GM19351 (cell line): Measurements from ENCODE around the gene CBR1.

Experiments used
- ATAC-seq: cut with Tn5 transposase; IDR thresholded peaks from one replicate; pipeline ENCODE4 v1.9.1; 2021; ENCODE audit warnings: mild to moderate bottlenecking, moderate library complexity; ENCODE audit not compliant: unreplicated experiment

The CBR1 gene

GRCh38 chr21:36069713-36070583 lies at the start of gene CBR1:
Gene CBR1, plus strand, starts transcription at chr21:36070024. Its CDS starts 92 bp downstream, at chr21:36070116.
- ATAC-seq = peak; percentile 96

DNA sequence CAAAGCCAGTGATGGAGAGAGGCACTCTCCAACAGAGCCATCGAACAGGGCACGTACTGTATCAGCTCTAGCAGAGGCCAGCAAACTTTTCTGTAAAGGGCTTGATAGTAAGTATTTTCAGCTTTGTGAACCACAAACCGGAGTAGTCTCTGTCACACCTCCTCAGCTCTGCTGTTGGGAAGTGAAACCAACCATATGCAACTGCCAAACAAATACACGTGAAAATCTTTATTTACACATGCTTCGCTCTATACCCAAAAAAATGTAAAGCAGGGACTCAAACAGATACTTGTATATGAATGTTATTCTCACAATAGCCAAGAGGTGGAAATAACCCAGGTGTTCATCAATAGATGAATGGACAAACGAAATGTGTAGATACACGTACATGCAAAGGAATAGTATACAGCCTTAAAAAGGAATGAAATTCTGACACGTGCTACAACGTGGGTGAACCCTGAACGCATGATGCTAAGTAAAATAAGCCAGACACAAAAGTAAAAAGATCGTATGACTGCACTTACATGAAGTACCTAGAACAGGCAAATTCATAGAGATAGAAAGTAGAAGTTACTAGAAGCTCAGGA lies 48.5 kb upstream of the CBR1 start:
- peak; percentile 91 for ATAC-seq

DNA sequence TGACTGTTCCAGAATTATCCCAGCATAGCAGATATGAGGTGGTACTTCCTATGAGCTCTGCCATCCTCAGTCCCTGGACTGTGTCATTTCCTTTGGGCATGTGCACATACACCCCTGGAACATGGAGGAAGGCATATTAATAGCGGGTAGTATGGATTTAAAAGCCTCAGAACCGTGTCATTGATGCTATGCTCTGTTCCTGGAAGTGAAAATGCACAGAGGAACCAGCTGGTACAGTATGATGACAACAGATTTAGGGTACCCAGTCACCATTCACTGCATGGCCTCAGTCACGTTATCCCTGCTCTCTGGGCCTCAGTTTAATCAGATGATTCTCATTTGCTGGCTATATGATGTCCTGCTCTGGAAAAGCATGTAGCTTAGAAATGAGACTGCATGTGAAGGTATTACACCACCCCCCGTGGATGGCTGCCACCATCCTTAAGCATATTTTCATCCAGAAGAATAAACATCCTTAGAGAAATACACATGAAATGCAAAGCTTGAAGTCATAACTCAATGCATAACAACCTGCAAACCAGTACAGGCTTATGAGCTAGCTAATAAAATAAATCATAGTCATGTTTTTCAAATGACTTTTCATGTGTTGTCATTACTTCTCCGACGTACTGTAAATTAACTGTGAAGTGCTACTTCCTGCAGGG lies 47.3 kb upstream of the CBR1 start:
- ATAC-seq = no peak

DNA sequence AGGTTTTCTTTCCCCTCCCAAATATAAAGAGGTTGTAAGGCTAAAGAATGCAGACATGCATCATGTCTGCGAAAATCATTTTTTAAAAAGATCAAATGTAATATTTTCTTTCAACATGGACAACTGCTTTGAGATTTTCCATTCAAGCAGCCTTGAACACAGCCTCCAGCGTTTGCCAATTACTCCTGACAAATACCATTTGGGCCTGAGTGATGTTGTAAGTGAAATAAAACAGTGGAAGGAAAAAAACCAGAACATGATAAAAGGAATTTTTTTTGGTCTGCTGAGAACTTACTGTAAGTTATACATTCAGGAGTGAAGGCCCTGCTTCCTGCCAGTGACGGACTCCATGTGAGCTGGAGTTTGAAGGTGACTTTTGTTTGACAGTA lies 46.7 kb upstream of the CBR1 start:
- no peak for ATAC-seq

GRCh38 chr21:36024782-36025181 lies 45.0 kb upstream of the CBR1 start:
- no peak for ATAC-seq

DNA sequence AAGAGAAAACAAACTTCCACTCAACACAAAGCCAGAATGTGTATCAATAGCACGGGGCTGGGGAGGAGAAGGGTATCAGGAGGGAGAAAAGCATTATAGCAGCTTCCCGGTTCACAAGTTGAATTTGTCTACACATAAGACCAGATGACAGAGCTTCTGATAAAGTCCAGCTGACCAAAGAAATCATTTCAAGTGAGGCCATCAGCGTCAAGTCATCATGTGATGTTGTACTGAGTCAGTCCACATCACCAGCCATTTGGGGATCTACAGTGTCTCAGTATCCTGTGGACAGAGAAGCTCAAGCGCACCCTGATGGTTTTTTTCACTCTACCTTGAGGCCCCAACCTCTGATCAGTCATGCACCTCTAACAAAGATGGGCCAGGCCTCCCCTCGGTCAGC lies 42.5 kb upstream of the CBR1 start:
- ATAC-seq = no peak

DNA sequence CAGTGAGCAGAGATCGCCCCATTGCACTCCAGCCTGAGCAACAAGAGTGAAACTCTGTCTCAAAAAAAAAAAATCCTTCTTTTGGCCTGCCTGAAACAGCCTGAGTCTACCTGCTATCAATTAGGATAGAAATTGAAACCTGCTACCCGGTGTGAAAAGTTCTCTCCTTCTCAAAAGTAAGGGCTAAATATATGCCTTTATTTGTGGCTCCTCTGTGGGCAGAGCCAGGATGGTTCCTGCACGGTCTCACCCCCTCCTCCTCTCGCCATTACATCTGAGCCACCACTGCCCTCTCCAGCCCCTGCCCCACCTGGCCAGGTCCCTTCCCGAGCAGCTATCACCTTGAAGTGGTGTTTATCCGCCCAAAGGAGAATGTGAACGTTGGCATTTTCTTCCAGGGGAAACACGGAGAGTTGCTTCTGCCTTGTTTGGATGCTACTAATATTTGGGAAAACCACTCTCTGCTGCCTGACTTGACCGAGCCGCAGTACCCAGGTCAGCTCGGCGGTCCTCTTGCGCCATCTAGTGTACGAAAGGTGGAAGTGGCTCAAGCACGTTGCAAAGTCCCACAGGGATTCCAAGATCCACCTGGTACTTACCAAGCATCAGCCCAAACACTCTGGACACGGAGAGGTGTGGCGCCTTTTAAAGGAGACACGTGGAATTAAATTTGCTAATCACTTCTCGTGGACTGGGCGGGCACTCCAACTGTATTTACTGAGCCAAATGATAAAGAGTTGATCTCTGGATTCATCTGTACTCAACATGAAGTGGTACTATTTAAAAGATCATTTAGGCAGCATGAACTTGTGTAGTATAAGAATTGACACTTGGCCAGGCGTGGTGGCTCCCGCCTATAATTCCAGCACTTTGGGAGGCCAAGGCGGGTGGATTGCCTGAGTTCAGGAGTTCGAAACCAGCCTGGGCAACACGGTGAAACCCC lies 41.4 kb upstream of the CBR1 start:
- ATAC-seq = no peak

GRCh38 chr21:36029309-36029708 lies 40.5 kb upstream of the CBR1 start:
- no peak for ATAC-seq

- no peak for ATAC-seq
Observed at GRCh38 chr21:36030581-36031189, 39.1 kb upstream of the CBR1 start.

- no peak for ATAC-seq
Observed at GRCh38 chr21:36032647-36033406, 37.0 kb upstream of the CBR1 start.

DNA sequence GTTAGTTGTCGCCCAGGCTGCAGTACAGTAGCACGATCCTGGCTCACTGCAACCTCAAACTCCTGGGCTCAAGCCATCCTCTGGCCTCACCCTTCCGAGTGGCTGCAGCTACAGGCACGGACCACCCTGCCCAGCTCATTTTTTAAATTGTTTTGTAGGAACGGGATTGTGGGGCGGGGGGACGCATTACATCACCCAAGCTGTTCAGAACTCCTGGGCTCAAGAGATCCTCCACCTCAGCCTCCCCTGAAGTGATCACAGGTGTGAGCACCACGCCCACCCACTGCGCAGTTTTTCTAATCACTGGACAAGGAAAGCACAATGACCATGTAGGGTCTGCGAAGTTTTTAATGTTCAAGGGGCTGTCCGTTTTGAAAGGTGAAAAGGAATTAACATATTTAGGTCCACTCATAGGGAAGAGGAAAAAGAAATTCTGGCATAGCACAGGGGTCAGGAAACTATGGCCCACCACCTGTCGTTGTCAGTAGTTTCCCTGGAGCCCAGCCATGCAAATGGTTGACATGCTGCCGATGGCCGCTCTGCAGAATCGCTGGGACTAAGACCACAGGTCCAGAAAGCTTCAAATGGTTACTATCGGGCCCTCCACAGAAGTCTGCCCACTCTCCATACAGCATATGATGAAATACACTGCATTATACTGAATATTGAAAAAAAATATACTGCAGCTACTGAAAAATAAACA lies 35.5 kb upstream of the CBR1 start:
- ATAC-seq = no peak

- ATAC-seq = no peak
Observed at GRCh38 chr21:36035381-36035791, 34.4 kb upstream of the CBR1 start.

DNA sequence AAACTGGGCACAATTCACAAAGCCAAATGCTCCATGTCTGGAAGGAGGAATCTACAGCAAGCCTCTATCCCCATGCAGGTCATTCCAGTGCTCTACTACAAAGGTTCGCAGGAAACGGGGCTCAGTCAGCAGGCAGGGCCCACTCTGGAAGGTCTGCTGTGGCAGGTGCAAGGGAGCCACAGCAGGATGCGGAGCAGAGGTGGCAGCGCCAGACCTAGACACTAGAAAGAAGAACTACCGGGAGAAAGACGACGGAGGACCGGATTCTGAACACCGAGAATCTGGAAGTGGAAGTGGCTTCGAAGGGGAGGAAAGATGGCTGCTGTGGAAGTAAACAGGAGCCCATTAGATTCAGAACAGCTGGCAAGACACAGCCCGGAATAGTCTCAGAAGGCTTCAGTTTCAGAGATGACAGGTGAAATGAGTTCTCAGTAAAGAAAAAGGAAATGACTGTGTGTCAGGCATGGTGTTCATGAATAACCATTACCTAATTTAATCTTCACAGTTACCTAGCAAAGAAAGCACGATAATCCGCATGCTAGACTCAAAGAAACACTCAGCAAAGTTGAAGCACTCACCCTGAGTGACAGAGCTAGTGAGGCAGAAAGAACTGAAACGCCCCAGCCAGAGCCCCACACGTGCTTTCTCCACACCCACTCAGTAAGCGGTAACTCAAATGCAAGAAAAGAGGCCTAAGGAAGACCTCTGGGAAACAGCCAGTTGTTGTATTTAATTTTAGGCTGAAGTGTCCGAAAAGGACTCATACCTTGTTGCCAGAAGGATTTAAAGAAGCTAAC lies 30.9 kb upstream of the CBR1 start:
- ATAC-seq = no peak

- no peak for ATAC-seq
Observed at GRCh38 chr21:36039861-36040260, 30.0 kb upstream of the CBR1 start.

DNA sequence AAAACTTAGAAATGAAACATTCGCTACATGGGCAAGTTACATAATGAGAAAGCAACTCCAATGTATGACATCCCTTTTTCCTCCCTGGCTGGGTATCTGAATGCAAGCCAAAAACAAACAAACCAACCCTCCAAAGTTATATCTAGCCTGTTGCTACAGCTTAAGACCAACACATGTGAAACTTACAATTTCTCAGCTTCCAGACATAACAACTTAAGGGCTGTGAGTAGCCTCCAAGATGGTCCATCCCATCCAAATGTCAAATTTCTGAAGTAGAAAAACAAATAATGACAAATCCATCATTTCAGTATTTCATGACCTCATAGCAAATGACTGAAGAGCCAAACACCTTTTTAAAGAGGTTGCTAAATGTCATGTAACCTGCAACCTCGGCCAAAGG lies 29.4 kb upstream of the CBR1 start:
- ATAC-seq = no peak

DNA sequence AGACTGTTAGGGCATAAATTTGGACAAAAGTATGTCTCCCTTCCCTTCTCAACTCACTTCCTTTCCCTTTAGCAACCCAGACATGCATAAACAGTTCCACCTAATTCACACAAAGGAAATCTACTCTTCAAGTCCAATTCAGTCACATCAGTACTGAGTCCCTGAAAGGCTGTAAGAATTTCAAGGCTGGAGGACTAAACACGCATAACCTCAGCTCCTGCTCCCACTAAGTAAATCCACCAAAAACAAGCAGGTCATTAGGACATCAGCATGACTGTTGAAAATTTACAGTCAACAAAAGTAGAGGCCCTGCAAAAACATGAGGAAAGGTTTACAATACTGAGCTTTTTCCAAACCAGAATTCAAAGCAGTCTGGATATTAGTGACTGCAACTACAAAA lies 27.9 kb upstream of the CBR1 start:
- no peak for ATAC-seq

DNA sequence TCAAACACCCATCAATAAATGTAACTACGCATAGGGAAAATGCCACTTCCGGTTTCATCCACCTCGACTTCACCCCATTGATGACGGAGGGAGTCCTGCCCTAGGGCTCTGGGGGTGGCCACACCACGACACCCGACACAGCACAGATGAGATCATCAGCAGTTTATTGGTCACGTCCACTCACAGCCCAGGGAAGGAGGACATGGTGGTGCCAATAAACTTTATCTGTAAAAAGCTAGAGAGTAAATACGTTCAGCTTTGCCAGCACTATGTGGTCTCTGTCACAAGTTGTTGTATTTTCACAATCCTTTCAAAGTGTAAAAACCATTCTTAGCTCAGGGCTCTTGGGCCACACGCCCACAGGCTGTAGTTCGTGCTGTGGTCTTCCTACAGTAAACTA lies 25.8 kb upstream of the CBR1 start:
- ATAC-seq = no peak

DNA sequence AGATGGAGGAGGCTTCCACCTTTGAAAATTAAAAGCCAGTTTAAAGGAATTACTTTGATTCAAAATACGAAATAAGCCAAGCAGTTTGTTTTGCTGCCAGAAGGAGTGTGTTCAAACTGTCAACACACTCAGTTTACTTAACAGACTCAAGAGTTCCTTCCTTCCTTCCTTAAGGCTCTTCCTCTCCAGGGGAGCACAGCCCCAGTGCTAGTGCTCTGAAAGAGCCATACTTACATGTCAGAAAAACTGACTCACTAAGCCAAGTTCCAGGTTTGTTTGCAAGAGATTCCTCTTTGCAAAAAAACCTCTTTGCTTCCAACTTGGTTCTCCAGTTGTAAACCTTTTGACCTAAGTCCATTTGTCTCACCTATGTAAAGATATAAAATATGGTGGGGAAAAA lies 23.8 kb upstream of the CBR1 start:
- no peak for ATAC-seq
